Endodermal cell (in vitro differentiated cells): ENCODE data around the gene RAE1. TPM values are rescaled to one million over a fixed set of nuclear protein-coding genes. Genes with fewer than 3 reads are reported as not detected.

Source experiments
- DNase-seq: peaks from one replicate; pipeline ENCODE4 v3.0.0-alpha.2; 2017
- H3K27ac ChIP-seq: 2 replicates; pipeline ENCODE4 v1.5.1; 2013; ENCODE audit warnings: mild to moderate bottlenecking, low read depth, low read length, moderate library complexity
- H3K27me3 ChIP-seq: 2 replicates; pipeline ENCODE4 v1.6.1; 2013; ENCODE audit warnings: mild to moderate bottlenecking, low read length, moderate library complexity; ENCODE audit not compliant: insufficient read depth, control insufficient read depth, poor library complexity, severe bottlenecking
- H3K36me3 ChIP-seq: 2 replicates; pipeline ENCODE4 v1.7.0; 2013; ENCODE audit warnings: mild to moderate bottlenecking, low read length, moderate library complexity; ENCODE audit not compliant: control insufficient read depth, insufficient read depth
- H3K4me1 ChIP-seq: one replicate; pipeline ENCODE4 v1.7.0; 2013; ENCODE audit warnings: low read length; ENCODE audit not compliant: control insufficient read depth, insufficient read depth
- H3K4me3 ChIP-seq: 2 replicates; pipeline ENCODE4 v1.5.1; 2013; ENCODE audit warnings: mild to moderate bottlenecking, low read length, moderate library complexity
- H3K9ac ChIP-seq: 2 replicates; pipeline ENCODE4 v1.6.1; 2013; ENCODE audit warnings: mild to moderate bottlenecking, low read length, moderate library complexity; ENCODE audit not compliant: poor library complexity, severe bottlenecking; ENCODE audit errors: extremely low read depth
- H3K9me3 ChIP-seq: 2 replicates; pipeline ENCODE4 v1.6.1; 2013; ENCODE audit warnings: mild to moderate bottlenecking, low read length, moderate library complexity; ENCODE audit not compliant: control insufficient read depth
- H3K27ac Mint-ChIP-seq: 2 replicates; pipeline ENCODE4 v1.8.0; 2020; ENCODE audit warnings: mixed read lengths
- H3K27me3 Mint-ChIP-seq: 2 replicates; pipeline ENCODE4 v1.8.0; 2021; ENCODE audit warnings: mild to moderate bottlenecking, mixed read lengths; ENCODE audit not compliant: insufficient read depth
- H3K36me3 Mint-ChIP-seq: 2 replicates; pipeline ENCODE4 v1.8.0; 2020; ENCODE audit warnings: low read depth, mixed read lengths
- H3K4me1 Mint-ChIP-seq: 2 replicates; pipeline ENCODE4 v1.8.0; 2020; ENCODE audit warnings: mixed read lengths
- H3K4me3 Mint-ChIP-seq: 2 replicates; pipeline ENCODE4 v1.8.0; 2020; ENCODE audit warnings: mild to moderate bottlenecking, moderate library complexity, mixed read lengths
- H3K9me3 Mint-ChIP-seq: 2 replicates; pipeline ENCODE4 v1.8.0; 2020; ENCODE audit warnings: mild to moderate bottlenecking, mixed read lengths
- CTCF ChIP-seq: fragments of 200-600 bp; sonication (generic); conservative IDR thresholded peaks from 2 replicates; pipeline ENCODE4 v1.5.0; 2021; ENCODE audit warnings: antibody characterized with exemption, mild to moderate bottlenecking
- WGBS, 2 experiments: methylation state at CpG; one replicate each; pipeline versions ENCODE4 v1.1.5 to v1.1.7; 2013; ENCODE audit warnings: missing lambda C conversion rate in 2 of 2, mixed read lengths in 1 of 2; ENCODE audit not compliant: insufficient coverage in 1 of 2, insufficient read length in 1 of 2; 5-methylcytosine and 5-hydroxymethylcytosine counted together
- total RNA-seq, 2 donors: library from RNA; stranded (reverse); fragmentation: NEBNext Ultra II Directional in 1 of 2; extraction: Animal tissue kit (Norgen Biotek cat#: 25700) in 1 of 2; gene quantifications; 2 replicates in 1 of 2; 3 replicates in 1 of 2; pipeline ENCODE4 v1.2.1, GENCODE V29; 2021

Gene RAE1
- total RNA-seq, 2 donors from 2014 or later, result 41.2 to 43.8 TPM

GRCh38 chr20:57391439-57392301 is 40.6 kb downstream of the RAE1 start:
- WGBS, 2 experiments, result 1 to 3% methylated on average over 28 to 83 of the region's 98 CpGs
- TF ChIP-seq CTCF, result no peak
- H3K36me3 Mint-ChIP-seq, result peaks cover 24% of the 10 kb centered on the region
- Histone ChIP-seq H3K9ac (peak overlapping the region; percentile 34), H3K36me3 (peaks cover 12% of the 10 kb centered on the region), H3K4me3 (peak overlapping the region; percentile 80), H3K9me3 (no peaks in the 10 kb centered on the region), H3K4me1 (peaks cover 7% of the 10 kb centered on the region), H3K27me3 (peaks cover 16% of the 10 kb centered on the region), H3K27ac (no peak overlapping the region)
- H3K27ac Mint-ChIP-seq, result peak overlapping the region; percentile 49
- DNase-seq, result no peak
- H3K4me1 Mint-ChIP-seq, result peaks cover 18% of the 10 kb centered on the region
- peak overlapping the region; percentile 75 for H3K4me3 Mint-ChIP-seq
- peaks cover 14% of the 10 kb centered on the region for H3K27me3 Mint-ChIP-seq
- no peaks in the 10 kb centered on the region for H3K9me3 Mint-ChIP-seq

- H3K27me3 ChIP-seq, result peaks cover 16% of the 10 kb centered on the region
- no peak overlapping the region for H3K27ac ChIP-seq
- peaks cover 18% of the 10 kb centered on the region for H3K4me1 Mint-ChIP-seq
- H3K9ac ChIP-seq, result no peak overlapping the region
- peaks cover 32% of the 10 kb centered on the region for H3K36me3 Mint-ChIP-seq
- H3K4me1 ChIP-seq, result peaks cover 7% of the 10 kb centered on the region
- H3K36me3 ChIP-seq, result peaks cover 21% of the 10 kb centered on the region
- H3K27me3 Mint-ChIP-seq, result peaks cover 14% of the 10 kb centered on the region
- no peak for TF ChIP-seq CTCF
- peak overlapping the region; percentile 75 for H3K4me3 Mint-ChIP-seq
- peak overlapping the region; percentile 81 for H3K27ac Mint-ChIP-seq
- no peaks in the 10 kb centered on the region for H3K9me3 ChIP-seq
- peak overlapping the region; percentile 80 for H3K4me3 ChIP-seq
- no peak for DNase-seq
- 58 to 77% methylated on average over 8 to 33 of the region's 33 CpGs for WGBS, 2 experiments
- no peaks in the 10 kb centered on the region for H3K9me3 Mint-ChIP-seq
Observed at GRCh38 chr20:57392512-57393271, 41.6 kb downstream of the RAE1 start.

DNA sequence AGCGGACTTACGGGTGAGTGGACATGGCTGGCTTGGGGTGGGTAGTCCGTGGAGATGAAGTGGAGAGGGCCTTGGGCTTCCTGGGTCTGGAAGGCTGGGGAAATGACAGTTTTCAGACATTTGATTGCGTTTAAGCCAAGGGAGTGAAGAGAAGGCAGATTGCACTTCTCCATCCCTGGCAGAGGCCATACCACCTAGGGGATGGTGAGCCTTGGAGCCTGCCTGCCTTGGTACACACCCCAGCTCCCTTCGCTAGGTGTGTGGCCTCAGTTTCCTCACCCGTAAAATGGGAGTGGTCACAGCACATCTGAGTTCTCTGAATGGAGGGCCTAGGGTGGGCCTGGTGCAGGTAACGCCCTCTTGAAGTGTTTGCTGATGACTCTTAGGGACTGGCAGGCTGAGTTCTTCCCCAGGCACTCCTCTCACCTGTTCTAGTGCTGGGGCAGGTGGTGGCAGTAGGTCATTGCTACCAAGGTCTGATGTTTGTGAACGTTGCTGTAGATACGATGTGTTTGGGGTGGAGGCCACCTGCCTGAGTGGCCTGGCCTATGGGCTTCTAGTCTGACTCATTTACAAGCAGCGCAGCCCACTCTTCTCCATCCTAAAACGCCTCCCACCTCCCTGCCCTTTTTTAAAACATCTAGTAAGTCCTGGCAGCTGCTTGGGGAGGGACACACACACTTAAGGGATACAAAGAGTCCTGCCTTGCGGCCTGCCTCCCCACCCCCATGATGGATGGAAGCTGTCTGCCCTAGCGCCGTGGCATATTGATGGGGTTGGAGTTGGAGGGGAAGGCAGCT is 42.5 kb downstream of the RAE1 start:
- 84 to 91% methylated on average over 8 to 14 of the region's 14 CpGs for WGBS, 2 experiments
- H3K9ac ChIP-seq, result no peak overlapping the region
- no peak overlapping the region for H3K27ac ChIP-seq
- Mint-ChIP-seq H3K36me3 (peaks cover 36% of the 10 kb centered on the region), H3K9me3 (no peaks in the 10 kb centered on the region), H3K27ac (peak overlapping the region; percentile 81), H3K4me3 (peak overlapping the region; percentile 75), H3K4me1 (peaks cover 18% of the 10 kb centered on the region), H3K27me3 (peaks cover 14% of the 10 kb centered on the region)
- no peak for TF ChIP-seq CTCF
- H3K36me3 ChIP-seq, result peaks cover 26% of the 10 kb centered on the region
- H3K9me3 ChIP-seq, result no peaks in the 10 kb centered on the region
- peaks cover 7% of the 10 kb centered on the region for H3K4me1 ChIP-seq
- no peak for DNase-seq
- no peak overlapping the region for H3K4me3 ChIP-seq
- peaks cover 16% of the 10 kb centered on the region for H3K27me3 ChIP-seq
